Hepatocyte (in vitro differentiated cells): ENCODE results near the gene PGM3. TPM values are rescaled to one million over a fixed set of nuclear protein-coding genes. Genes with fewer than 3 reads are reported as not detected.

Experiments used
- polyA plus RNA-seq: library from polyadenylated mRNA; unstranded; fragments of >200 nt; fragmentation: Nextera tagmentation; extraction: Ambion mirVana; gene quantifications from 2 replicates; pipeline ENCODE4 v1.2.1, GENCODE V29; 2016
- total RNA-seq: library from RNA; depleted of rRNA; stranded (reverse); fragments of >200 nt; gene quantifications from 2 replicates; pipeline ENCODE4 v1.2.3, GENCODE V29; 2014

PGM3 gene
- total and polyA plus RNA-seq, 2 experiments from 2014 or later, result 94.9 to 106 TPM

Other genes with a start within 250 kb of the PGM3 start
- 10.0 and 11.4 TPM in 2 replicates for gene UBE3D, start 127.4 kb downstream of the PGM3 start, total RNA-seq
- gene UBE3D, start 127.4 kb downstream of the PGM3 start, polyA plus RNA-seq, result 7.3 and 11.2 TPM in 2 replicates
- 33.6 and 34.5 TPM in 2 replicates for gene DOP1A, start 125.6 kb downstream of the PGM3 start, total RNA-seq
- gene DOP1A, start 125.6 kb downstream of the PGM3 start, polyA plus RNA-seq, result 3.6 and 4.8 TPM in 2 replicates
- gene RWDD2A, start 92 bp upstream of the PGM3 start, total RNA-seq, result 6.2 and 6.5 TPM in 2 replicates
- gene RWDD2A, start 92 bp upstream of the PGM3 start, polyA plus RNA-seq, result 4.7 and 5.4 TPM in 2 replicates
- 19.0 and 19.8 TPM in 2 replicates for gene ME1, start 237.8 kb upstream of the PGM3 start, total RNA-seq
- 17.4 and 19.7 TPM in 2 replicates for gene ME1, start 237.8 kb upstream of the PGM3 start, polyA plus RNA-seq